ENCODE measurements around the gene POLR1A.

DNA sequence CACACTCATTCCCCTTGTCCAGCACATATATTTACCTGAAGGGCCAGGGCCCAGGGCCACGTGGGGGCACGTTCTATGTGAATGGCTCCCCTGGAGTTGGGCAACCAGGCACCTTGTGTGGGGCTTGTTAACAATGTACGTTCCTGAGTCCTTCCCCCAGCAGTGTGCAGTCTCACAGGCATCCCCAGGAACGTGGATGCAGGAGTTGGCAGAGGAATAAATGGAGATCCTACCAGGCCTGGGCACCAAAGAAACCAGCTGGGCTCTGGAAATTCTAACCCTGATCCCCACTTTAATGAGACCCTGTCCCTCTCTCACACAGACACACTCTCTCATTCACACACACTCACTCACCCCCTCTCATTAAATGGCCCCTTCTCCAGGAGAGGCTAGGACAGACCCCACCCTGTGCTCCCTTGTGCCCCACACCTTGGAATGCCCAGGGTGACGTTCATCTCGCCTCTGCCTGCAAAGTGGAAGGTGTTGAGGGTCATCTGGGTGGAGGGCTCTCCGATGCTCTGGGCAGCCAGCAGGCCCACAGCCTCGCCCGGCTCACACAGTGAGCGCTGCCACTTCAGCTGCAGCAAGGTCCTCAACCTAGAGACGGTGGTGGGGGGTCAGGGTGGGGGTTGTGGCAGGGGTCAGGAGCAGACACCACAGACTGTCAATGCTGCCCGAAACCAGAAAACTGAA, 65.6 kb downstream of the POLR1A start:
- TF ChIP-seq CTCF (IDR thresholded peaks at IDR 0.05) (no peak), EZH2 (IDR thresholded peaks at IDR 0.05) (no peak), EZH2phosphoT487 (IDR thresholded peaks at IDR 0.05) (no peak)
